ENCODE results near the gene ATP6V1F.

DNA sequence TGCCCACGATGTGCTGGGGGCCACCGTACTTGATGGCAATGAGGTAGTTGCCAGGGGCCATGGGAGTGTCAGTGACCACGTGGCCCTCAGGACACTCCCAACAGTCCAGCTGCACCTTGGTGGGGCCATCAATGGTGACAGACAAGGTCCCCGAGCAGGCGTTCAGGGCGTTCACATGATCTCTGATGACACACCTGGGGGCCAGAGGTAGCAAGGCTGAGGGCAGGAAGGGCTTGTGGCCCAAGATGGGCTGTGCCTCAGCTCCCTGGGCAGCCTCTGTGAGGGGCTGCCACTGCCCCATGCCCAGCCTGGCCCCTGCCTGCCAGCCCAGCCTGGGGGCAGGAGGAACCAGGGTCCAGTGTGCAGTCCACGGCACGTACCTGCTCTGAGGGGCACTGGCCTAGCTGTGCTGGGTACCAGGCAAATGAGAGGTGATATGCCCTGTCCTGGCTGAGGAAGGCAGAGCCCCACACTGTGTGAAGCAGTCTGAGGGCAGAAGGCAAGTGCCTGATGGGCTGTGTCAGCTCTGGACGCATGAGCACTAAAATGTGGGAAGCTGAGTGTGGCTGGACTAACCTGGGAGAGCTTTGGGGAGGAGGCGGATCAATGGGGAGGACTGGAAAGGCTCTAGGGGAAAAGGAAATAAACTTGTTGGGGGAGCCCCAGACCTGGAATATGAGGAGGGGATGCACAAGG, 51.4 kb downstream of the ATP6V1F start:
- no peak for TF ChIP-seq YY1 (IDR thresholded peaks at IDR 0.05; ENCODE audit: insufficient read depth, insufficient read length)
- TF ChIP-seq ZNF274 (IDR thresholded peaks at IDR 0.05; ENCODE audit: low read depth, low read length), result no peak
- no peak for TF ChIP-seq SUZ12 (IDR thresholded peaks at IDR 0.05; ENCODE audit: extremely low read depth, insufficient read depth, insufficient read length)
